B cell (primary cell): ENCODE data around the gene GZMB.
"Not testable (repeated sequence)": the region's sequence is repeated elsewhere in the genome, so short reads cannot be mapped to it uniquely, and the experiment has no call there.

Source experiments
- CTCF ChIP-seq: fragments of 200-600 bp; IDR thresholded peaks from one replicate; pipeline ENCODE4 v1.8.0; 2022; ENCODE audit warnings: antibody characterized with exemption, mild to moderate bottlenecking
- EZH2 ChIP-seq: IDR thresholded peaks from 2 replicates; pipeline ENCODE4 v1.6.1; 2012; ENCODE audit warnings: borderline replicate concordance, low read depth, mild to moderate bottlenecking, moderate library complexity, low read length; ENCODE audit not compliant: insufficient read depth, poor library complexity, severe bottlenecking

GRCh38 chr14:24591004-24591403, 43.0 kb downstream of the GZMB start:
- not testable (repeated sequence) for TF ChIP-seq CTCF, EZH2
